H9 (cell line): ENCODE data around the gene FAM120C. TPM values are rescaled to one million over a fixed set of nuclear protein-coding genes. Genes with fewer than 3 reads are reported as not detected.

Experiments
- DNase-seq: peaks from one replicate; pipeline ENCODE4 v3.0.0-alpha.2; 2017
- H2AFZ ChIP-seq: one replicate; pipeline ENCODE4 v1.6.1; 2013; ENCODE audit warnings: mild to moderate bottlenecking, low read length, control low read depth, moderate library complexity
- H2AK5ac ChIP-seq: 2 replicates; pipeline ENCODE4 v1.6.1; 2013; ENCODE audit warnings: low read length, control low read depth, mixed read lengths; ENCODE audit not compliant: insufficient read length
- H2BK120ac ChIP-seq: one replicate; pipeline ENCODE4 v1.6.1; 2013; ENCODE audit warnings: low read depth, mild to moderate bottlenecking, low read length, control low read depth, inconsistent platforms; ENCODE audit not compliant: poor library complexity, severe bottlenecking
- H2BK12ac ChIP-seq: 2 replicates; pipeline ENCODE4 v1.6.1; 2013; ENCODE audit warnings: low read length, control low read depth, mixed read lengths, low read depth; ENCODE audit not compliant: insufficient read length
- H2BK15ac ChIP-seq: 2 replicates; pipeline ENCODE4 v1.6.1; 2013; ENCODE audit warnings: low read depth, low read length, control low read depth
- H2BK20ac ChIP-seq: one replicate; pipeline ENCODE4 v1.6.1; 2013; ENCODE audit warnings: low read depth, mild to moderate bottlenecking, low read length, control low read depth, inconsistent platforms; ENCODE audit not compliant: poor library complexity, severe bottlenecking
- H2BK5ac ChIP-seq: 2 replicates; pipeline ENCODE4 v1.6.1; 2013; ENCODE audit warnings: low read length, control low read depth, mixed read lengths; ENCODE audit not compliant: insufficient read length
- H3K14ac ChIP-seq: 2 replicates; pipeline ENCODE4 v1.6.1; 2013; ENCODE audit warnings: low read length, control low read depth; ENCODE audit not compliant: insufficient read depth
- H3K18ac ChIP-seq: 2 replicates; pipeline ENCODE4 v1.6.1; 2013; ENCODE audit warnings: low read depth, mild to moderate bottlenecking, mixed read lengths, low read length, control low read depth; ENCODE audit not compliant: insufficient read length
- H3K23ac ChIP-seq: 2 replicates; pipeline ENCODE4 v1.6.1; 2013; ENCODE audit warnings: low read length, control low read depth, mixed read lengths, low read depth; ENCODE audit not compliant: insufficient read length
- H3K23me2 ChIP-seq: 2 replicates; pipeline ENCODE4 v1.6.1; 2013; ENCODE audit warnings: low read depth, mild to moderate bottlenecking, mixed read lengths, low read length, control low read depth; ENCODE audit not compliant: insufficient read length, poor library complexity, severe bottlenecking
- H3K27ac ChIP-seq: 2 replicates; pipeline ENCODE4 v1.5.1; 2013; ENCODE audit warnings: low read length, control low read depth, mixed read lengths, low read depth; ENCODE audit not compliant: insufficient read length
- H3K27me3 ChIP-seq: 2 replicates; pipeline ENCODE4 v1.6.1; 2013; ENCODE audit warnings: low read length, control low read depth, inconsistent platforms; ENCODE audit not compliant: insufficient read depth
- H3K4ac ChIP-seq: 2 replicates; pipeline ENCODE4 v1.6.1; 2013; ENCODE audit warnings: low read depth, mild to moderate bottlenecking, control low read depth, inconsistent platforms, low read length, moderate library complexity
- H3K4me1 ChIP-seq: 2 replicates; pipeline ENCODE4 v1.6.1; 2013; ENCODE audit warnings: low read length, control low read depth, inconsistent platforms; ENCODE audit not compliant: insufficient read depth
- H3K4me2 ChIP-seq: 2 replicates; pipeline ENCODE4 v1.6.1; 2013; ENCODE audit warnings: low read length, control low read depth, mixed read lengths; ENCODE audit not compliant: insufficient read length, insufficient read depth
- H3K56ac ChIP-seq: 2 replicates; pipeline ENCODE4 v1.6.1; 2013; ENCODE audit warnings: low read depth, mild to moderate bottlenecking, mixed read lengths, low read length, control low read depth; ENCODE audit not compliant: insufficient read length
- H3K79me1 ChIP-seq: 2 replicates; pipeline ENCODE4 v1.6.1; 2013; ENCODE audit warnings: low read depth, mild to moderate bottlenecking, moderate library complexity, low read length, control low read depth, inconsistent platforms; ENCODE audit not compliant: insufficient read depth, poor library complexity, severe bottlenecking
- H3K79me2 ChIP-seq: 2 replicates; pipeline ENCODE4 v1.6.1; 2013; ENCODE audit warnings: low read length, control low read depth, inconsistent platforms; ENCODE audit not compliant: insufficient read depth
- H3K9ac ChIP-seq: 2 replicates; pipeline ENCODE4 v1.6.1; 2013; ENCODE audit warnings: low read length, control low read depth, mixed read lengths; ENCODE audit not compliant: insufficient read length; ENCODE audit errors: extremely low read depth
- H3K9me3 ChIP-seq: one replicate; pipeline ENCODE4 v1.6.1; 2013; ENCODE audit warnings: low read depth, low read length, inconsistent platforms; ENCODE audit not compliant: control insufficient read depth
- H3T11ph ChIP-seq: one replicate; pipeline ENCODE4 v1.6.1; 2013; ENCODE audit warnings: mild to moderate bottlenecking, low read length, control low read depth, inconsistent platforms
- H4K20me1 ChIP-seq: one replicate; pipeline ENCODE4 v1.6.1; 2013; ENCODE audit not compliant: control insufficient read depth, insufficient read length, insufficient read depth
- H4K5ac ChIP-seq: 2 replicates; pipeline ENCODE4 v1.6.1; 2013; ENCODE audit warnings: low read depth, mild to moderate bottlenecking, mixed read lengths, low read length, control low read depth; ENCODE audit not compliant: insufficient read length
- H4K8ac ChIP-seq: replicated peaks from 2 replicates; pipeline ENCODE4 v1.6.1; 2013; ENCODE audit warnings: low read length, control low read depth, mixed read lengths, low read depth; ENCODE audit not compliant: insufficient read length
- H4K91ac ChIP-seq: 2 replicates; pipeline ENCODE4 v1.6.1; 2013; ENCODE audit warnings: low read depth, mild to moderate bottlenecking, moderate library complexity, mixed read lengths, low read length, control low read depth; ENCODE audit not compliant: insufficient read length
- H3K27ac Mint-ChIP-seq, 3 experiments: 2 replicates in 2 of 3; 3 replicates in 1 of 3; pipeline ENCODE4 v1.8.0; 2020 to 2021; ENCODE audit warnings: mixed read lengths in 3 of 3, mild to moderate bottlenecking in 1 of 3, moderate library complexity in 1 of 3
- H3K27me3 Mint-ChIP-seq: 2 replicates; pipeline ENCODE4 v1.8.0; 2021; ENCODE audit warnings: low read depth, mild to moderate bottlenecking, moderate library complexity, mixed read lengths
- H3K36me3 Mint-ChIP-seq, 3 experiments: 2 replicates in 2 of 3; 3 replicates in 1 of 3; pipeline ENCODE4 v1.8.0; 2020 to 2021; ENCODE audit warnings: low read depth in 3 of 3, mixed read lengths in 3 of 3; ENCODE audit not compliant: insufficient read depth in 1 of 3
- H3K4me1 Mint-ChIP-seq, 2 experiments: 2 replicates each; pipeline ENCODE4 v1.8.0; 2020; ENCODE audit warnings: mixed read lengths in 2 of 2
- H3K4me3 Mint-ChIP-seq, 2 experiments: 2 replicates in 1 of 2; 3 replicates in 1 of 2; pipeline ENCODE4 v1.8.0; 2020 to 2021; ENCODE audit warnings: mild to moderate bottlenecking in 2 of 2, mixed read lengths in 2 of 2, moderate library complexity in 1 of 2
- H3K9me3 Mint-ChIP-seq, 2 experiments: 2 replicates in 1 of 2; 3 replicates in 1 of 2; pipeline ENCODE4 v1.8.0; 2020; ENCODE audit warnings: mild to moderate bottlenecking in 2 of 2, mixed read lengths in 2 of 2, moderate library complexity in 1 of 2
- CTCF ChIP-seq: fragments of 200-600 bp; sonication (generic); conservative IDR thresholded peaks from 3 replicates; pipeline ENCODE4 v1.8.0; 2021; ENCODE audit warnings: antibody characterized with exemption, mild to moderate bottlenecking
- WGBS: extraction: QIAGEN DNeasy Blood & Tissue Kit; methylation state at CpG from one replicate; pipeline ENCODE4 v1.1.7; 2013; ENCODE audit warnings: missing lambda C conversion rate, low lambda C conversion rate, mixed read lengths; ENCODE audit not compliant: insufficient read length; ENCODE audit errors: extremely low coverage; 5-methylcytosine and 5-hydroxymethylcytosine counted together
- total RNA-seq: library from RNA; stranded (reverse); gene quantifications from 2 replicates; pipeline ENCODE4 v1.2.1, GENCODE V29; 2021

Gene FAM120C
- total RNA-seq, 1 experiment from 2014 or later: 9.2 TPM

- no peaks in the 10 kb centered on the region for H3K79me1 ChIP-seq
- H3K23me2 ChIP-seq: no peaks in the 10 kb centered on the region
- H2BK20ac ChIP-seq: no peak overlapping the region
- no CpG with 5 or more reads among the region's 10 CpGs for WGBS
- H4K20me1 ChIP-seq: no peaks in the 10 kb centered on the region
- no peaks in the 10 kb centered on the region; the same call in 1 of the 2 replicates for H3K79me2 ChIP-seq
- no peak overlapping the region for H3K23ac ChIP-seq
- Mint-ChIP-seq H3K4me3 (no peak overlapping the region), H3K4me1 (peaks cover 0 to 5% of the 10 kb centered on the region in 2 experiments; a peak in 3 of 4 replicates), H3K36me3 (peaks cover 28 to 80% (median 55%) of the 10 kb centered on the region in 3 experiments), H3K27me3 (no peaks in the 10 kb centered on the region), H3K27ac (peak overlapping the region in 1 of 3 experiments; percentile 25; a peak in 1 of 7 replicates), H3K9me3 (peaks cover 70% of the 10 kb centered on the region in 2 experiments)
- no peak overlapping the region for H2BK5ac ChIP-seq
- no peak overlapping the region for H3K56ac ChIP-seq
- no peak overlapping the region for H2BK12ac ChIP-seq
- no peak overlapping the region for H3K4me2 ChIP-seq
- H2BK15ac ChIP-seq: no peak overlapping the region
- no peaks in the 10 kb centered on the region for H3K4me1 ChIP-seq
- DNase-seq: no peak
- H4K5ac ChIP-seq: no peak overlapping the region
- H3K27me3 ChIP-seq: no peaks in the 10 kb centered on the region
- H3K14ac ChIP-seq: no peak overlapping the region
- H3K4ac ChIP-seq: no peak overlapping the region
- no peak overlapping the region for H2BK120ac ChIP-seq
- no peak overlapping the region for H2AK5ac ChIP-seq
- no peak overlapping the region for H4K91ac ChIP-seq
- H3K27ac ChIP-seq: no peak overlapping the region
- no peak overlapping the region for H4K8ac ChIP-seq
- H3K9me3 ChIP-seq: peaks cover 45% of the 10 kb centered on the region
- H3K9ac ChIP-seq: no peak overlapping the region
- H2AFZ ChIP-seq: no peak overlapping the region
- no peak overlapping the region for H3K18ac ChIP-seq
- no peak overlapping the region for H3T11ph ChIP-seq
- TF ChIP-seq CTCF: no peak
These were observed 153.4 kb downstream of the FAM120C start for GRCh38 chrX:54029529-54030143.
